Measurements from ENCODE around the gene BLOC1S5. TPM values are rescaled to one million over a fixed set of nuclear protein-coding genes. Genes with fewer than 3 reads are reported as not detected.
A peak's percentile ranks its signal among the peaks of the same experiment; 100 is the strongest.

BLOC1S5 gene
- total and polyA plus RNA-seq, 9 of the 15 experiments (the other 6 are each of a cell fraction or from before 2014, with no cell fraction given) = 8.5 to 41.0 (median 27.7) TPM

- TF ChIP-seq GABPB1 (CRISPR knock-in tag; IDR thresholded peaks at IDR 0.05) (no peak), NCOA2 (IDR thresholded peaks at IDR 0.05; ENCODE audit: partially characterized antibody in 2 of 2) (no peak), NRF1 (conservative IDR thresholded peaks at IDR 0.05 in 1 of 2, IDR thresholded peaks at IDR 0.05 in 1 of 2) (peak; percentile 26 to 45; a peak in 2 of 4 replicates), VEZF1 (CRISPR knock-in tag; IDR thresholded peaks at IDR 0.05) (peak; percentile 82), HMBOX1 (IDR thresholded peaks at IDR 0.05) (peak; percentile 100), TGIF2 (CRISPR knock-in tag; IDR thresholded peaks at IDR 0.05) (no peak; the same call in 1 of the 2 replicates), JUND (IDR thresholded peaks at IDR 0.05; ENCODE audit: borderline replicate concordance, low read depth, low read length) (no peak; the same call in none of the 2 replicates), JUND (tag; IDR thresholded peaks at IDR 0.05; ENCODE audit: borderline replicate concordance, low read depth, low read length) (no peak), RUNX1 (IDR thresholded peaks at IDR 0.05; ENCODE audit: low read depth) (peak; percentile 25; the same call in 1 of the 2 replicates), BHLHE40 (IDR thresholded peaks at IDR 0.05; ENCODE audit: low read length) (no peak), HMGXB4 (CRISPR knock-in tag; IDR thresholded peaks at IDR 0.05) (0 out of 2 replicates have a peak, but pooled peaks have one; percentile 28), NELFE (IDR thresholded peaks at IDR 0.05; ENCODE audit: insufficient read depth, insufficient read length) (no peak), FOXP4 (CRISPR knock-in tag; IDR thresholded peaks at IDR 0.05; ENCODE audit: borderline replicate concordance) (no peak), POLR2G (IDR thresholded peaks at IDR 0.05; ENCODE audit: low read depth, low read length) (peak; percentile 96)
- TF ChIP-seq, protein P1, sequence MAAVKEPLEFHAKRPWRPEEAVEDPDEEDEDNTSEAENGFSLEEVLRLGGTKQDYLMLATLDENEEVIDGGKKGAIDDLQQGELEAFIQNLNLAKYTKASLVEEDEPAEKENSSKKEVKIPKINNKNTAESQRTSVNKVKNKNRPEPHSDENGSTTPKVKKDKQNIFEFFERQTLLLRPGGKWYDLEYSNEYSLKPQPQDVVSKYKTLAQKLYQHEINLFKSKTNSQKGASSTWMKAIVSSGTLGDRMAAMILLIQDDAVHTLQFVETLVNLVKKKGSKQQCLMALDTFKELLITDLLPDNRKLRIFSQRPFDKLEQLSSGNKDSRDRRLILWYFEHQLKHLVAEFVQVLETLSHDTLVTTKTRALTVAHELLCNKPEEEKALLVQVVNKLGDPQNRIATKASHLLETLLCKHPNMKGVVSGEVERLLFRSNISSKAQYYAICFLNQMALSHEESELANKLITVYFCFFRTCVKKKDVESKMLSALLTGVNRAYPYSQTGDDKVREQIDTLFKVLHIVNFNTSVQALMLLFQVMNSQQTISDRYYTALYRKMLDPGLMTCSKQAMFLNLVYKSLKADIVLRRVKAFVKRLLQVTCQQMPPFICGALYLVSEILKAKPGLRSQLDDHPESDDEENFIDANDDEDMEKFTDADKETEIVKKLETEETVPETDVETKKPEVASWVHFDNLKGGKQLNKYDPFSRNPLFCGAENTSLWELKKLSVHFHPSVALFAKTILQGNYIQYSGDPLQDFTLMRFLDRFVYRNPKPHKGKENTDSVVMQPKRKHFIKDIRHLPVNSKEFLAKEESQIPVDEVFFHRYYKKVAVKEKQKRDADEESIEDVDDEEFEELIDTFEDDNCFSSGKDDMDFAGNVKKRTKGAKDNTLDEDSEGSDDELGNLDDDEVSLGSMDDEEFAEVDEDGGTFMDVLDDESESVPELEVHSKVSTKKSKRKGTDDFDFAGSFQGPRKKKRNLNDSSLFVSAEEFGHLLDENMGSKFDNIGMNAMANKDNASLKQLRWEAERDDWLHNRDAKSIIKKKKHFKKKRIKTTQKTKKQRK (IDR thresholded peaks at IDR 0.05; ENCODE audit: borderline replicate concordance, low read depth, low read length) = no peak
Measured at GRCh38 chr6:8102122-8102958, 38.2 kb upstream of the BLOC1S5 start, which contains the start of gene EEF1E1 (continued).
